ENCODE data around the gene TMEM43. TPM values are rescaled to one million over a fixed set of nuclear protein-coding genes. Genes with fewer than 3 reads are reported as not detected.
"Not testable (repeated sequence)": the region's sequence is repeated elsewhere in the genome, so short reads cannot be mapped to it uniquely, and the experiment has no call there.

The TMEM43 gene
- total RNA-seq, 3 donors from 2014 or later = 23.1 to 50.4 (median 31.3) TPM

DNA sequence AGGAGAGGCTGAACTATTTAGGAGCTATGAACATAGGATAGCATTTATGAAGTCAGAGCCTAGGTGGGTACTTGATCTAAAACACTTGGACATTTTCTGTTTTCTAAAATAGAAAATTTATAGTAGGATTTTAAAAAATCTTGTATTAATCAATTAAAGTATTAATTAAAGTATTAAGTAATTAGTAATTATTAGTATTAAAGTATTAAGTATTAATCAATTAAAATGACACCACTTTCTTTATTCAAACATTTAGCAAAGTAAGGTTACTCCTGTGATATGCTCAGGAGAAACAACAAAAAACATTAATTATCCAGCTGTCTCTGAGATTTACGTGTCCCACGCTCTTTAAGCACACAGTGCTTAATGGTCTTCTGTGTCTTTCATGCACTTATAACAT lies 32.4 kb upstream of the TMEM43 start:
- intact Hi-C loops (cut with DNase I, micrococcal nuclease) = no loop called here

DNA sequence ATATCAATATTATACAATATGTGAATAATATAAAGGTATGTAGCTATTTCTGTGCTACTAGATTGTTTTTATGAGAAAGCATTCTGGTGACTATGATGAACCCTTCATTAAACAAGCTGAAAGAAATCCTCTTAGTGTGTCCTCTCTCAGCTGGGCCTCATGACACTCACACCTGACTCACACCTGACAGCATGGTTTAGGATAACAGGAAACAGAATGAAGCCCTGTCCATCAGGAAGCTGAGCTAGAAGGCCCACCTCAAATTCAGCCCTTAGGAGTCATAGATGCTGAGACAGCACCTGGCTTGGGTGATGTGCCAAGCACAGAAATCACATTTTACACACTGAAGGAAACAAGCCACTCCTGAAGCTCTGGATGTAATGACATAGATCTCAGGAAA lies 31.0 kb upstream of the TMEM43 start:
- no peaks in the 10 kb centered on the region for H3K4me1 ChIP-seq (ENCODE audit: low read depth)
- no peaks in the 10 kb centered on the region for H3K36me3 ChIP-seq (ENCODE audit: low read depth)
- H3K4me3 ChIP-seq = no peak overlapping the region
- ATAC-seq = no peak
- TF ChIP-seq, protein P1, sequence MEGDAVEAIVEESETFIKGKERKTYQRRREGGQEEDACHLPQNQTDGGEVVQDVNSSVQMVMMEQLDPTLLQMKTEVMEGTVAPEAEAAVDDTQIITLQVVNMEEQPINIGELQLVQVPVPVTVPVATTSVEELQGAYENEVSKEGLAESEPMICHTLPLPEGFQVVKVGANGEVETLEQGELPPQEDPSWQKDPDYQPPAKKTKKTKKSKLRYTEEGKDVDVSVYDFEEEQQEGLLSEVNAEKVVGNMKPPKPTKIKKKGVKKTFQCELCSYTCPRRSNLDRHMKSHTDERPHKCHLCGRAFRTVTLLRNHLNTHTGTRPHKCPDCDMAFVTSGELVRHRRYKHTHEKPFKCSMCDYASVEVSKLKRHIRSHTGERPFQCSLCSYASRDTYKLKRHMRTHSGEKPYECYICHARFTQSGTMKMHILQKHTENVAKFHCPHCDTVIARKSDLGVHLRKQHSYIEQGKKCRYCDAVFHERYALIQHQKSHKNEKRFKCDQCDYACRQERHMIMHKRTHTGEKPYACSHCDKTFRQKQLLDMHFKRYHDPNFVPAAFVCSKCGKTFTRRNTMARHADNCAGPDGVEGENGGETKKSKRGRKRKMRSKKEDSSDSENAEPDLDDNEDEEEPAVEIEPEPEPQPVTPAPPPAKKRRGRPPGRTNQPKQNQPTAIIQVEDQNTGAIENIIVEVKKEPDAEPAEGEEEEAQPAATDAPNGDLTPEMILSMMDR (IDR thresholded peaks at IDR 0.05) = no peak
- intact Hi-C loops (cut with DNase I, micrococcal nuclease) = no loop called here
- DNase-seq = no peak
- H3K9me3 ChIP-seq = no peaks in the 10 kb centered on the region

More for the DNA sequence above, 32.4 kb upstream of the TMEM43 start:
- H3K36me3 ChIP-seq (ENCODE audit: low read depth) = no peaks in the 10 kb centered on the region
- no peaks in the 10 kb centered on the region for H3K4me1 ChIP-seq (ENCODE audit: low read depth)
- H3K4me3 ChIP-seq = no peak overlapping the region
- TF ChIP-seq, protein P1 (IDR thresholded peaks at IDR 0.05) = no peak
- ATAC-seq = no peak
- no peak for DNase-seq
- peaks cover 2% of the 10 kb centered on the region for H3K9me3 ChIP-seq

DNA sequence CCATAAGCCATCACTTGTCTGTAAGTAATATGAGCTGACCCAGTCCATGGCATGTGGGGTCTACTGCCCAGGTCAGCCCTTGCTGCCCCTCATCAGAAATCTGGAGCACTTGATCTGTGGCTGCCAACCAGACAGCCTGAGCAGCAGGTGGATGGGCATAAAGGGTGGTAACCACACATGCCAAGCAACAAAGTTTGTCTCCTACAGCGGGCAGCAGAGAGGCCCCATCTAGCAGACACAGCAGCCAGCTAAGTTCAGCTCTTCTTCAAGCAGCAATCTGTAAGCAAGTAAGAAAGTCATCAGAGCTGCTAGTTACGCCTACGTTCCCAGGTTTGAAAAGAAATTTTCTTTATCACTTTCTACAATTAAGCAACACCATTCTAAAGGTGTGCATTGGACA lies 28.1 kb upstream of the TMEM43 start:
- H3K4me3 ChIP-seq = no peak overlapping the region
- intact Hi-C loops (cut with DNase I, micrococcal nuclease) = no loop called here
- DNase-seq = no peak
- ATAC-seq = no peak
- no peaks in the 10 kb centered on the region for H3K36me3 ChIP-seq (ENCODE audit: low read depth)
- H3K4me1 ChIP-seq (ENCODE audit: low read depth) = no peaks in the 10 kb centered on the region
- TF ChIP-seq, protein P1 (IDR thresholded peaks at IDR 0.05) = no peak
- H3K9me3 ChIP-seq = no peaks in the 10 kb centered on the region

DNA sequence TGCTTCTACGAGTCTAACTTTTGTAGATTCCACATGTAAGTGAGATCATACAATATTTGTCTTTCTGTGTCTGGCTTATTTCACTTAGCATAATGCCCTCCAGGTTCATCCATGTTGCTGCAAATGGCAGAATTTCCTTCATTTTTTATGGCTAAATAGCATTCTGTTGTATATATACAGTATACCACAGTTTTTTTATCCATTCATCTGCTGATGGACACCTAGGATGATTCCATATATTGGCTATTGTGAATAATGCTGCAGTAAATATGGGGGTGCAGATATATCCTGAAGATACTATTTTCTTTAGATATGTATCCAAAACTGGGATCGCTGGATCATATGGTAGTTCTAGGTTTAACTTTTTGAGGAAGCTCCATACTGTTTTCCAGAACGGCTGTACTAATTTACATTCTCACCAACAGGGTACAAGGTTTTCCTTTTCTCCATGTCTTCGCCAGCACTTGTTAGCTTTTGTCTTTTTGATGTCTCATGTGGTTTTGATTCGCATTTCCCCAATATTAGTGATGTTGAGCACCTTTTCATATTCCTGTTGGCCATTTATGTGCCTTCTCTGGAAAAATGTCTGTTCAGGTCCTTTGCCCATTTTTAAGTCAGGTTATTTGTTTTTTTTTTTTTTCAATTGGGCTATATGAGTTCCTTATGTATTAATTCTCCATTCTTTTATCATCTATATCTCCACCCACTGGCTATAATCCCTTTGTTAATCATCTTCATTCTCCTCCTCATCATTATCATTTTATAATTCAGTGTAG lies 27.0 kb upstream of the TMEM43 start:
- TF ChIP-seq, protein P1 (IDR thresholded peaks at IDR 0.05) = no peak
- Histone ChIP-seq H3K4me3 (no peak overlapping the region), H3K9me3 (no peaks in the 10 kb centered on the region), H3K4me1 (ENCODE audit: low read depth) (no peaks in the 10 kb centered on the region), H3K36me3 (ENCODE audit: low read depth) (no peaks in the 10 kb centered on the region)
- DNase-seq (no peak), ATAC-seq (no peak)
- intact Hi-C loops (cut with DNase I, micrococcal nuclease) = no loop called here

DNA sequence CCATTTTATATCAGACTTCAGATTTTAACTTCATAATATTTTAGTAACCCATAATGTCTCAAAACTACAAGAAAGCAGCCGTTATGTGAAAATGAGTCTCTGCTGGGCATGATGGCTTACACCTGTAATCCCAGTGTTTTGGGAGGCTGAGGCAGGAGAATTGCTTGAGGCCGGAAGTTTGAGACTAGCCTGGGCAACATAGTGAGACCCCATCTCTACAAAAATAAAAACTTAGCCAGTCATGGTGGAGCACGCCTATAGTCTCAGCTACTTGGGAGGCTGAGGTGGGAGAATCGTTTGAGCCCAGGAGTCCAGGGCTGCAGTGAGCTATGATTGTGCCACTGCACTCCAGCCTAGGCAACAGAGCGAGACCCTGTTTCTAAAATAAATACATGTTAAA lies 15.0 kb upstream of the TMEM43 start:
- intact Hi-C loops (cut with DNase I, micrococcal nuclease); H3K36me3 ChIP-seq (ENCODE audit: low read depth); DNase-seq; H3K9me3 ChIP-seq; H3K4me3 ChIP-seq; H3K4me1 ChIP-seq (ENCODE audit: low read depth); ATAC-seq: not testable (repeated sequence)

DNA sequence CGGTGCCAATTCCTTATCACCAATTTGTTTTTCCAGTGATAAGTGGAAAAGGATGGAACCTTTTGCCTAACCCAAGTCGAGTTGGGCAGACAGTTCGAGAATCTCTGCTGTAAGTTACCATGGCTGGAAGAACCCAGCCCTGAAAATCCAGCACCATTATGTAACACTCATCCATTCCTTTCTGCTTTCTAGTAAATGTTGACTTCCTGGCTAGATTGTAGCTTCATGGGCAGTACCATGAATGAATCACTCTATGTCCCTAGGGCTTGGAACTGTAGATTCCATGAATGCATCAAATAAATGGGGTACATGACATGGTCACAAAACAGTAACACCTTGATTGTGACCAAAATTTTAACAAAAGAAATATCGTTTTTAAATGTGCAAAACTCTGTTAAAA lies 14.2 kb upstream of the TMEM43 start:
- intact Hi-C loops (cut with DNase I, micrococcal nuclease) = no loop called here
- Histone ChIP-seq H3K9me3 (no peaks in the 10 kb centered on the region), H3K36me3 (ENCODE audit: low read depth) (no peaks in the 10 kb centered on the region), H3K4me1 (ENCODE audit: low read depth) (no peaks in the 10 kb centered on the region), H3K4me3 (no peak overlapping the region)
- TF ChIP-seq, protein P1 (IDR thresholded peaks at IDR 0.05) = no peak
- ATAC-seq (no peak), DNase-seq (no peak)

Data from mucosa of descending colon (tissue), 3 donors.